SKM-1 (cell line): ENCODE results near the gene TLE3.
"Not testable (repeated sequence)": the region's sequence is repeated elsewhere in the genome, so short reads cannot be mapped to it uniquely, and the experiment has no call there.

Source experiments
- DNase-seq: peaks from one replicate; lab custom pipeline; 2025; ENCODE audit not compliant: unreplicated experiment; lab: John Stamatoyannopoulos, UW

TLE3 gene

GRCh38 chr15:70097321-70098152 is at the start of gene TLE3:
TLE3 (minus strand) TSS chr15:70097917; CDS start chr15:70096798, 1,119 bp downstream.
- peak; percentile 94 for DNase-seq

- DNase-seq, result no peak
Measured at GRCh38 chr15:70147178-70147760, 49.6 kb upstream of the TLE3 start.

GRCh38 chr15:70146771-70147170 is 49.1 kb upstream of the TLE3 start:
- DNase-seq, result no peak

GRCh38 chr15:70146162-70146561 is 48.4 kb upstream of the TLE3 start:
- no peak for DNase-seq

GRCh38 chr15:70145261-70145660 is 47.5 kb upstream of the TLE3 start:
- no peak for DNase-seq

- peak; percentile 69 for DNase-seq
Measured at GRCh38 chr15:70142322-70143191, 44.8 kb upstream of the TLE3 start.

GRCh38 chr15:70142072-70142321 is 44.3 kb upstream of the TLE3 start:
- DNase-seq, result no peak

GRCh38 chr15:70141376-70142071 is 43.8 kb upstream of the TLE3 start:
- DNase-seq, result no peak

GRCh38 chr15:70140543-70141375 is 43.0 kb upstream of the TLE3 start:
- DNase-seq, result peak; percentile 19

- DNase-seq, result no peak
Measured at GRCh38 chr15:70140025-70140542, 42.4 kb upstream of the TLE3 start.

GRCh38 chr15:70137967-70138366 is 40.2 kb upstream of the TLE3 start:
- no peak for DNase-seq

GRCh38 chr15:70137021-70137420 is 39.3 kb upstream of the TLE3 start:
- DNase-seq, result not testable (repeated sequence)

- no peak for DNase-seq
Measured at GRCh38 chr15:70133781-70134421, 36.2 kb upstream of the TLE3 start.

- DNase-seq, result no peak
Measured at GRCh38 chr15:70133296-70133695, 35.6 kb upstream of the TLE3 start.

- no peak for DNase-seq
Measured at GRCh38 chr15:70132571-70132970, 34.9 kb upstream of the TLE3 start.

GRCh38 chr15:70132139-70132538 is 34.4 kb upstream of the TLE3 start:
- no peak for DNase-seq

GRCh38 chr15:70128414-70129140 is 30.9 kb upstream of the TLE3 start:
- no peak for DNase-seq

GRCh38 chr15:70127770-70128413 is 30.2 kb upstream of the TLE3 start:
- DNase-seq, result no peak
